ENCODE results near the gene ARHGAP32.

- no peak for TF ChIP-seq CTCF (IDR thresholded peaks at IDR 0.05)
- TF ChIP-seq POLR2A (IDR thresholded peaks at IDR 0.05), result no peak
Measured at GRCh38 chr11:129109701-129110100, 82.4 kb downstream of the ARHGAP32 start.

All from thyroid gland (tissue), 4 donors.